ENCODE measurements around the gene CBX8.
A peak's percentile ranks its signal among the peaks of the same experiment; 100 is the strongest.

Gene CBX8

GRCh38 chr17:79819534-79820276 lies 22.8 kb upstream of the CBX8 start:
- no peak for DNase-seq (ENCODE audit: low read depth)

GRCh38 chr17:79819085-79819484 lies 22.2 kb upstream of the CBX8 start:
- no peak for DNase-seq (ENCODE audit: low read depth)

GRCh38 chr17:79818026-79818758 lies 21.3 kb upstream of the CBX8 start:
- no peak for DNase-seq (ENCODE audit: low read depth)

- no peak for DNase-seq (ENCODE audit: low read depth)
Measured at GRCh38 chr17:79815836-79816461, 19.1 kb upstream of the CBX8 start.

GRCh38 chr17:79814974-79815835 lies 18.3 kb upstream of the CBX8 start:
- DNase-seq (ENCODE audit: low read depth), result no peak

- no peak for DNase-seq (ENCODE audit: low read depth)
Measured at GRCh38 chr17:79814127-79814973, 17.5 kb upstream of the CBX8 start.

GRCh38 chr17:79813297-79814126 lies 16.6 kb upstream of the CBX8 start:
- no peak for DNase-seq (ENCODE audit: low read depth)

- DNase-seq (ENCODE audit: low read depth), result no peak
Measured at GRCh38 chr17:79812353-79813258, 15.7 kb upstream of the CBX8 start.

GRCh38 chr17:79811868-79812352 lies 15.0 kb upstream of the CBX8 start:
- no peak for DNase-seq (ENCODE audit: low read depth)

- no peak for DNase-seq (ENCODE audit: low read depth)
Measured at GRCh38 chr17:79811011-79811867, 14.4 kb upstream of the CBX8 start.

GRCh38 chr17:79810130-79811010 lies 13.5 kb upstream of the CBX8 start:
- DNase-seq (ENCODE audit: low read depth), result peak; percentile 61

- DNase-seq (ENCODE audit: low read depth), result no peak
Measured at GRCh38 chr17:79809530-79810129, 12.8 kb upstream of the CBX8 start.

GRCh38 chr17:79808763-79809529 lies 12.1 kb upstream of the CBX8 start:
- no peak for DNase-seq (ENCODE audit: low read depth)

- DNase-seq (ENCODE audit: low read depth), result no peak
Measured at GRCh38 chr17:79806863-79807720, 10.2 kb upstream of the CBX8 start.

- no peak for DNase-seq (ENCODE audit: low read depth)
Measured at GRCh38 chr17:79806446-79806760, 9.5 kb upstream of the CBX8 start.

All from stimulated activated CD8-positive, alpha-beta memory T cell treated with anti-CD3 and anti-CD28 coated beads, Interleukin-15, amount 100 ng/mL, for 24 hours (primary cell).